Neural progenitor cell (in vitro differentiated cells): ENCODE data around the gene NUMB. TPM values are rescaled to one million over a fixed set of nuclear protein-coding genes. Genes with fewer than 3 reads are reported as not detected.

Experiments used
- DNase-seq: peaks from one replicate; pipeline ENCODE4 v3.0.0-alpha.2; 2016; ENCODE audit warnings: low spot score
- H2AFZ ChIP-seq: fragments of 200-600 bp; sonication (generic); replicated peaks from 2 replicates; pipeline ENCODE4 v1.6.1; 2016; ENCODE audit warnings: antibody characterized with exemption
- H3F3A ChIP-seq: fragments of 200-600 bp; sonication (generic); 2 replicates; pipeline ENCODE4 v1.6.1; 2016; ENCODE audit warnings: antibody characterized with exemption, low read depth
- H3K27ac ChIP-seq: fragments of 200-600 bp; sonication (generic); 2 replicates; pipeline ENCODE4 v1.5.1; 2016; ENCODE audit warnings: mild to moderate bottlenecking
- H3K27me3 ChIP-seq: fragments of 200-600 bp; sonication (generic); 2 replicates; pipeline ENCODE4 v1.6.1; 2016; ENCODE audit warnings: mild to moderate bottlenecking, moderate library complexity
- H3K36me3 ChIP-seq: fragments of 200-600 bp; sonication (generic); 2 replicates; pipeline ENCODE4 v1.5.1; 2016
- H3K4me1 ChIP-seq: fragments of 200-600 bp; sonication (generic); 2 replicates; pipeline ENCODE4 v1.6.1; 2016; ENCODE audit warnings: mixed run types
- H3K4me2 ChIP-seq: fragments of 200-600 bp; sonication (generic); 2 replicates; pipeline ENCODE4 v1.6.1; 2016
- H3K4me3 ChIP-seq: fragments of 200-600 bp; sonication (generic); 2 replicates; pipeline ENCODE4 v1.5.1; 2016
- H3K79me2 ChIP-seq: fragments of 200-600 bp; sonication (generic); 2 replicates; pipeline ENCODE4 v1.6.1; 2016; ENCODE audit warnings: low read depth
- H3K9ac ChIP-seq: fragments of 200-600 bp; sonication (generic); 2 replicates; pipeline ENCODE4 v1.6.1; 2016
- H3K9me3 ChIP-seq: fragments of 200-600 bp; sonication (generic); 2 replicates; pipeline ENCODE4 v1.5.1; 2016; ENCODE audit warnings: low read depth
- H4K20me1 ChIP-seq: fragments of 200-600 bp; sonication (generic); 2 replicates; pipeline ENCODE4 v1.6.1; 2016; ENCODE audit warnings: low read depth
- H3K27ac Mint-ChIP-seq: 3 replicates; pipeline ENCODE4 v1.8.0; 2021; ENCODE audit warnings: mixed read lengths
- H3K27me3 Mint-ChIP-seq: 2 replicates; pipeline ENCODE4 v1.8.0; 2022; ENCODE audit warnings: low read depth, mild to moderate bottlenecking, inconsistent platforms, moderate library complexity, mixed read lengths; ENCODE audit not compliant: insufficient read depth
- H3K36me3 Mint-ChIP-seq: 3 replicates; pipeline ENCODE4 v1.8.0; 2021; ENCODE audit warnings: mixed read lengths
- H3K4me1 Mint-ChIP-seq: 3 replicates; pipeline ENCODE4 v1.8.0; 2021; ENCODE audit warnings: mixed read lengths
- H3K4me3 Mint-ChIP-seq: 3 replicates; pipeline ENCODE4 v1.8.0; 2021; ENCODE audit warnings: mild to moderate bottlenecking, moderate library complexity, mixed read lengths
- H3K9me3 Mint-ChIP-seq: 3 replicates; pipeline ENCODE4 v1.8.0; 2020; ENCODE audit warnings: mixed read lengths
- CTCF ChIP-seq: fragments of 200-600 bp; sonication (generic); IDR thresholded peaks from 2 replicates; pipeline ENCODE4 v1.5.1; 2017; ENCODE audit warnings: antibody characterized with exemption, mild to moderate bottlenecking
- EZH2 ChIP-seq: fragments of 200-600 bp; sonication (generic); IDR thresholded peaks from 2 replicates; pipeline ENCODE4 v1.6.1; 2017; ENCODE audit warnings: antibody characterized with exemption, mild to moderate bottlenecking, moderate library complexity
- EZH2phosphoT487 ChIP-seq: fragments of 200-600 bp; sonication (generic); IDR thresholded peaks from 2 replicates; pipeline ENCODE4 v1.6.1; 2017; ENCODE audit warnings: antibody characterized with exemption
- total RNA-seq: library from RNA; depleted of rRNA; stranded (reverse); fragments of >200 nt; gene quantifications from 2 replicates; pipeline ENCODE4 v1.2.3, GENCODE V29; 2015; ENCODE audit warnings: low replicate concordance

The NUMB gene
- total RNA-seq, 1 donor from 2014 or later: 37.2 TPM

GRCh38 chr14:73467800-73468199, 9.5 kb upstream of the NUMB start:
- Histone ChIP-seq H3K9me3 (no peaks in the 10 kb centered on the region), H3K9ac (no peak overlapping the region), H3K79me2 (no peaks in the 10 kb centered on the region), H3K27ac (no peak overlapping the region), H3K4me3 (no peak overlapping the region), H3K4me2 (no peak overlapping the region), H4K20me1 (no peaks in the 10 kb centered on the region), H3K27me3 (no peaks in the 10 kb centered on the region), H3K36me3 (no peaks in the 10 kb centered on the region), H3K4me1 (peaks cover under 1% of the 10 kb centered on the region), H2AFZ (no peak overlapping the region), H3F3A (no peaks in the 10 kb centered on the region)
- H3K4me1 Mint-ChIP-seq: no peaks in the 10 kb centered on the region
- H3K27me3 Mint-ChIP-seq: peaks cover 2% of the 10 kb centered on the region
- H3K36me3 Mint-ChIP-seq: no peaks in the 10 kb centered on the region
- no peak for TF ChIP-seq EZH2phosphoT487
- no peak for TF ChIP-seq CTCF
- TF ChIP-seq EZH2: no peak
- no peak overlapping the region for H3K4me3 Mint-ChIP-seq
- DNase-seq: no peak
- H3K9me3 Mint-ChIP-seq: no peaks in the 10 kb centered on the region
- no peak overlapping the region for H3K27ac Mint-ChIP-seq

- Histone ChIP-seq H2AFZ (no peak overlapping the region), H3K9ac (no peak overlapping the region), H3K4me3 (no peak overlapping the region), H3K4me2 (no peak overlapping the region), H3K36me3 (no peaks in the 10 kb centered on the region), H3K79me2 (no peaks in the 10 kb centered on the region), H4K20me1 (no peaks in the 10 kb centered on the region), H3K9me3 (no peaks in the 10 kb centered on the region), H3F3A (no peaks in the 10 kb centered on the region), H3K27ac (no peak overlapping the region), H3K27me3 (no peaks in the 10 kb centered on the region), H3K4me1 (peaks cover 5% of the 10 kb centered on the region)
- Mint-ChIP-seq H3K4me1 (no peaks in the 10 kb centered on the region), H3K27ac (no peak overlapping the region), H3K27me3 (peaks cover 2% of the 10 kb centered on the region), H3K4me3 (no peak overlapping the region), H3K9me3 (no peaks in the 10 kb centered on the region), H3K36me3 (no peaks in the 10 kb centered on the region)
- TF ChIP-seq EZH2phosphoT487: no peak
- TF ChIP-seq CTCF: no peak
- no peak for TF ChIP-seq EZH2
- DNase-seq: no peak
These were observed 9.0 kb upstream of the NUMB start for GRCh38 chr14:73467377-73467776.

GRCh38 chr14:73466861-73467260, 8.5 kb upstream of the NUMB start:
- no peak for TF ChIP-seq CTCF
- no peak for TF ChIP-seq EZH2
- no peak for TF ChIP-seq EZH2phosphoT487
- DNase-seq: no peak
- H3K27me3 Mint-ChIP-seq: peaks cover 2% of the 10 kb centered on the region
- no peaks in the 10 kb centered on the region for H3K79me2 ChIP-seq
- H3K9me3 Mint-ChIP-seq: no peaks in the 10 kb centered on the region
- H2AFZ ChIP-seq: no peak overlapping the region
- no peaks in the 10 kb centered on the region for H4K20me1 ChIP-seq
- no peak overlapping the region for H3K4me3 Mint-ChIP-seq
- peaks cover 10% of the 10 kb centered on the region for H3K4me1 ChIP-seq
- no peaks in the 10 kb centered on the region for H3K36me3 Mint-ChIP-seq
- H3K27ac Mint-ChIP-seq: no peak overlapping the region
- H3K27ac ChIP-seq: no peak overlapping the region
- no peaks in the 10 kb centered on the region for H3K9me3 ChIP-seq
- no peak overlapping the region for H3K4me3 ChIP-seq
- no peak overlapping the region for H3K9ac ChIP-seq
- no peaks in the 10 kb centered on the region for H3K27me3 ChIP-seq
- H3K4me2 ChIP-seq: no peak overlapping the region
- peaks cover 2% of the 10 kb centered on the region for H3K4me1 Mint-ChIP-seq
- H3F3A ChIP-seq: peaks cover 3% of the 10 kb centered on the region
- H3K36me3 ChIP-seq: no peaks in the 10 kb centered on the region
